CD4-positive, alpha-beta T cell treated with Interleukin-21 for 1 hour (primary cell): ENCODE results near the gene ZNF211.

Source experiments
- DNase-seq: peaks from one replicate; pipeline ENCODE4 v3.0.0-alpha.2; 2020

Gene ZNF211

GRCh38 chr19:57656346-57656745 is 23.4 kb downstream of the ZNF211 start:
- DNase-seq, result no peak

GRCh38 chr19:57664269-57665127 is 31.5 kb downstream of the ZNF211 start:
- DNase-seq, result no peak

- no peak for DNase-seq
Measured at GRCh38 chr19:57665261-57665806, 32.4 kb downstream of the ZNF211 start.

GRCh38 chr19:57667228-57667627 is 34.3 kb downstream of the ZNF211 start:
- DNase-seq, result no peak

GRCh38 chr19:57668635-57669034 is 35.7 kb downstream of the ZNF211 start, which contains the start of gene ZSCAN4:
TSS of gene ZSCAN4 (plus strand) at chr19:57668935. CDS start at chr19:57676146, 7,211 bp downstream.
- no peak for DNase-seq

- DNase-seq, result no peak
Measured at GRCh38 chr19:57671124-57671895, 38.3 kb downstream of the ZNF211 start.

GRCh38 chr19:57672466-57672865 is 39.5 kb downstream of the ZNF211 start:
- DNase-seq, result no peak

- no peak for DNase-seq
Measured at GRCh38 chr19:57675881-57676280, 42.9 kb downstream of the ZNF211 start.

- DNase-seq, result no peak
Measured at GRCh38 chr19:57682226-57682766, 49.3 kb downstream of the ZNF211 start.

GRCh38 chr19:57686727-57687126 is 53.8 kb downstream of the ZNF211 start:
- no peak for DNase-seq

GRCh38 chr19:57687363-57688010 is 54.5 kb downstream of the ZNF211 start:
- no peak for DNase-seq

- DNase-seq, result no peak
Measured at GRCh38 chr19:57688011-57688763, 55.2 kb downstream of the ZNF211 start.

- no peak for DNase-seq
Measured at GRCh38 chr19:57689750-57690149, 56.8 kb downstream of the ZNF211 start.
